Measurements from ENCODE around the gene TSR3.

DNA sequence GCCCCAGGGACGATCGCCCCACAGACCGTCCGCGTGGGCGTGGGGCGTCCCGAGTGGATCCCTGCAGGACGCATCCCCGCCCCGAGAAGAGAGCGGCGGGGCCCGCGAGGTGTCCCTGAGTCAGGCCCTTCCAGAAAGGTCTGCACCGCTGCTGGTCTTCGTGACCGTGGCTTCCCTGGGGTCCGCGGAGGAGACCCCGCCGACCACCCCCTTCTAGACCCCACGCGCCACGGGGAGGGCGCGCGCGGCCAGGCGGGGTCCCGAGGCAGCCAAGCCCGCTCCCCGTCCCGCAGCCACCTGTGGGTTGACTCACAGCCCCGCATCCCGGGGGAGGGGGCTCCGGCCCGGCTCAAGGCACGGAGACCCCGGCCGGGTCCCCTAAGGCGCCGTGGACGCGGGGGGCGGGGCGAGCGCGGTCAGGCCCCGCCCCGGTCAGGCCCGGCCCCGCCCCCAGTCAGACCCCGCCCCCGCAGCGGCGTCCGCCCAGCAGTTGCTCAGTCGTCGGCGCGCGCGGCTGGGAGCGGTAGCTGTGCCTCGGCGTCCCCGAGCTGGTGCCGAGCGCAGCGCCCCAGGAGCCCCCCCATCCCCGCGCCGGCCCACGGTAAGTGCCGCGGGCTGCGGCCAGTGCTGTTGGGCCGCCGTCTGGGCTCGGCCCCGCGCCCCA is 18.4 kb downstream of the TSR3 start, which contains the start of gene BAIAP3:
- TF ChIP-seq, protein P1, sequence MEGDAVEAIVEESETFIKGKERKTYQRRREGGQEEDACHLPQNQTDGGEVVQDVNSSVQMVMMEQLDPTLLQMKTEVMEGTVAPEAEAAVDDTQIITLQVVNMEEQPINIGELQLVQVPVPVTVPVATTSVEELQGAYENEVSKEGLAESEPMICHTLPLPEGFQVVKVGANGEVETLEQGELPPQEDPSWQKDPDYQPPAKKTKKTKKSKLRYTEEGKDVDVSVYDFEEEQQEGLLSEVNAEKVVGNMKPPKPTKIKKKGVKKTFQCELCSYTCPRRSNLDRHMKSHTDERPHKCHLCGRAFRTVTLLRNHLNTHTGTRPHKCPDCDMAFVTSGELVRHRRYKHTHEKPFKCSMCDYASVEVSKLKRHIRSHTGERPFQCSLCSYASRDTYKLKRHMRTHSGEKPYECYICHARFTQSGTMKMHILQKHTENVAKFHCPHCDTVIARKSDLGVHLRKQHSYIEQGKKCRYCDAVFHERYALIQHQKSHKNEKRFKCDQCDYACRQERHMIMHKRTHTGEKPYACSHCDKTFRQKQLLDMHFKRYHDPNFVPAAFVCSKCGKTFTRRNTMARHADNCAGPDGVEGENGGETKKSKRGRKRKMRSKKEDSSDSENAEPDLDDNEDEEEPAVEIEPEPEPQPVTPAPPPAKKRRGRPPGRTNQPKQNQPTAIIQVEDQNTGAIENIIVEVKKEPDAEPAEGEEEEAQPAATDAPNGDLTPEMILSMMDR (IDR thresholded peaks at IDR 0.05) = no peak
- no peak for TF ChIP-seq POLR2A (IDR thresholded peaks at IDR 0.05)

Measured in body of pancreas (tissue), 4 donors.